ENCODE data around the gene DHX57. TPM values are rescaled to one million over a fixed set of nuclear protein-coding genes. Genes with fewer than 3 reads are reported as not detected.

DHX57 gene
- total and polyA plus RNA-seq, 2 experiments from 2014 or later, result 13.3 to 32.9 TPM

GRCh38 chr2:38775097-38775920 lies 100.4 kb downstream of the DHX57 start:
- Mint-ChIP-seq H3K4me3 (no peak overlapping the region), H3K9me3 (no peaks in the 10 kb centered on the region), H3K27me3 (ENCODE audit: insufficient read depth, low read depth, poor library complexity) (peaks cover 6% of the 10 kb centered on the region), H3K36me3 (ENCODE audit: low read depth) (peaks cover 2% of the 10 kb centered on the region; the same call in 2 of the 3 replicates), H3K27ac (no peak overlapping the region), H3K4me1 (no peaks in the 10 kb centered on the region)
- Histone ChIP-seq H3K4me3 (no peak overlapping the region), H3K79me2 (replicated peaks; ENCODE audit: insufficient read depth) (0 out of 2 replicates have a peak, but pooled peaks cover 8% of the 10 kb centered on the region), H3F3A (replicated peaks; ENCODE audit: low read depth) (no peaks in the 10 kb centered on the region), H3K9me2 (ENCODE audit: insufficient read depth) (no peaks in the 10 kb centered on the region), H3K27ac (ENCODE audit: low read depth) (no peak overlapping the region), H2AFZ (0 out of 2 replicates have a peak overlapping the region, but pooled peaks have one; percentile 23), H4K20me1 (replicated peaks; ENCODE audit: insufficient read depth) (no peaks in the 10 kb centered on the region), H3K4me2 (no peak overlapping the region), H3K36me3 (ENCODE audit: insufficient read depth) (no peaks in the 10 kb centered on the region), H3K27me3 (ENCODE audit: insufficient read depth) (no peaks in the 10 kb centered on the region), H3K4me1 (ENCODE audit: insufficient read depth) (peaks cover 4% of the 10 kb centered on the region; the same call in 1 of the 2 replicates)
- TF ChIP-seq ZNF331 (CRISPR knock-in tag; IDR thresholded peaks at IDR 0.05; ENCODE audit: low read depth) (no peak), POLR2AphosphoS5 (IDR thresholded peaks at IDR 0.05; ENCODE audit: low read depth) (no peak)
- ATAC-seq, result no peak
- DNase-seq (ENCODE audit: low spot score), result no peak

DNA sequence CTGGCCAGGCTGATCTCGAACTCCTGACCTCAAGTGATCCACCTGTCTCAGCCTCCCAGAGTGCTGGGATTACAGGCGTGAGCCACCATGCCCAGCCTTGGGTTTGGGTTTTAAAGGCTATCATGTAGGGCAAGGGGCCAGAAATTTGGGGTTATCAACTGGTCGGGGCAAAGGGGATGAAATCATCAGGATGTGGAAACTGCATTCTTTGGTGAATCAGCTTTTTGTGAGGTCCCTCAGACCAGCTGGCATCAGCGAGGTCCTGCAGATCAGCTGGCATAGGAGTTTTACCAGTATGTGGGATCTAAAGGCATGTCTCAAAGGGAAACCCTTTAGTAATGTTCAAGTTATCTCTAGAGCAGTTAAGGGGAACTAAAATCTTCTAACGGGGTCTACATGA lies 104.1 kb downstream of the DHX57 start:
- H2AFZ ChIP-seq, result no peak overlapping the region
- H3K4me2 ChIP-seq, result no peak overlapping the region
- no peaks in the 10 kb centered on the region for H3K36me3 ChIP-seq (ENCODE audit: insufficient read depth)
- no peaks in the 10 kb centered on the region for H3K4me1 Mint-ChIP-seq
- H3F3A ChIP-seq (replicated peaks; ENCODE audit: low read depth), result no peaks in the 10 kb centered on the region
- H3K4me1 ChIP-seq (ENCODE audit: insufficient read depth), result no peaks in the 10 kb centered on the region
- H3K36me3 Mint-ChIP-seq (ENCODE audit: low read depth), result no peaks in the 10 kb centered on the region
- no peaks in the 10 kb centered on the region for H3K79me2 ChIP-seq (replicated peaks; ENCODE audit: insufficient read depth)
- no peak overlapping the region for H3K4me3 ChIP-seq
- no peak overlapping the region for H3K4me3 Mint-ChIP-seq
- H3K27me3 Mint-ChIP-seq (ENCODE audit: insufficient read depth, low read depth, poor library complexity), result no peaks in the 10 kb centered on the region
- no peaks in the 10 kb centered on the region for H4K20me1 ChIP-seq (replicated peaks; ENCODE audit: insufficient read depth)
- no peak overlapping the region for H3K27ac Mint-ChIP-seq
- no peak for DNase-seq (ENCODE audit: low spot score)
- H3K27me3 ChIP-seq (ENCODE audit: insufficient read depth), result no peaks in the 10 kb centered on the region
- H3K9me2 ChIP-seq (ENCODE audit: insufficient read depth), result no peaks in the 10 kb centered on the region
- ATAC-seq, result no peak
- H3K27ac ChIP-seq (ENCODE audit: low read depth), result no peak overlapping the region
- H3K9me3 Mint-ChIP-seq, result no peaks in the 10 kb centered on the region
- TF ChIP-seq, protein P1, sequence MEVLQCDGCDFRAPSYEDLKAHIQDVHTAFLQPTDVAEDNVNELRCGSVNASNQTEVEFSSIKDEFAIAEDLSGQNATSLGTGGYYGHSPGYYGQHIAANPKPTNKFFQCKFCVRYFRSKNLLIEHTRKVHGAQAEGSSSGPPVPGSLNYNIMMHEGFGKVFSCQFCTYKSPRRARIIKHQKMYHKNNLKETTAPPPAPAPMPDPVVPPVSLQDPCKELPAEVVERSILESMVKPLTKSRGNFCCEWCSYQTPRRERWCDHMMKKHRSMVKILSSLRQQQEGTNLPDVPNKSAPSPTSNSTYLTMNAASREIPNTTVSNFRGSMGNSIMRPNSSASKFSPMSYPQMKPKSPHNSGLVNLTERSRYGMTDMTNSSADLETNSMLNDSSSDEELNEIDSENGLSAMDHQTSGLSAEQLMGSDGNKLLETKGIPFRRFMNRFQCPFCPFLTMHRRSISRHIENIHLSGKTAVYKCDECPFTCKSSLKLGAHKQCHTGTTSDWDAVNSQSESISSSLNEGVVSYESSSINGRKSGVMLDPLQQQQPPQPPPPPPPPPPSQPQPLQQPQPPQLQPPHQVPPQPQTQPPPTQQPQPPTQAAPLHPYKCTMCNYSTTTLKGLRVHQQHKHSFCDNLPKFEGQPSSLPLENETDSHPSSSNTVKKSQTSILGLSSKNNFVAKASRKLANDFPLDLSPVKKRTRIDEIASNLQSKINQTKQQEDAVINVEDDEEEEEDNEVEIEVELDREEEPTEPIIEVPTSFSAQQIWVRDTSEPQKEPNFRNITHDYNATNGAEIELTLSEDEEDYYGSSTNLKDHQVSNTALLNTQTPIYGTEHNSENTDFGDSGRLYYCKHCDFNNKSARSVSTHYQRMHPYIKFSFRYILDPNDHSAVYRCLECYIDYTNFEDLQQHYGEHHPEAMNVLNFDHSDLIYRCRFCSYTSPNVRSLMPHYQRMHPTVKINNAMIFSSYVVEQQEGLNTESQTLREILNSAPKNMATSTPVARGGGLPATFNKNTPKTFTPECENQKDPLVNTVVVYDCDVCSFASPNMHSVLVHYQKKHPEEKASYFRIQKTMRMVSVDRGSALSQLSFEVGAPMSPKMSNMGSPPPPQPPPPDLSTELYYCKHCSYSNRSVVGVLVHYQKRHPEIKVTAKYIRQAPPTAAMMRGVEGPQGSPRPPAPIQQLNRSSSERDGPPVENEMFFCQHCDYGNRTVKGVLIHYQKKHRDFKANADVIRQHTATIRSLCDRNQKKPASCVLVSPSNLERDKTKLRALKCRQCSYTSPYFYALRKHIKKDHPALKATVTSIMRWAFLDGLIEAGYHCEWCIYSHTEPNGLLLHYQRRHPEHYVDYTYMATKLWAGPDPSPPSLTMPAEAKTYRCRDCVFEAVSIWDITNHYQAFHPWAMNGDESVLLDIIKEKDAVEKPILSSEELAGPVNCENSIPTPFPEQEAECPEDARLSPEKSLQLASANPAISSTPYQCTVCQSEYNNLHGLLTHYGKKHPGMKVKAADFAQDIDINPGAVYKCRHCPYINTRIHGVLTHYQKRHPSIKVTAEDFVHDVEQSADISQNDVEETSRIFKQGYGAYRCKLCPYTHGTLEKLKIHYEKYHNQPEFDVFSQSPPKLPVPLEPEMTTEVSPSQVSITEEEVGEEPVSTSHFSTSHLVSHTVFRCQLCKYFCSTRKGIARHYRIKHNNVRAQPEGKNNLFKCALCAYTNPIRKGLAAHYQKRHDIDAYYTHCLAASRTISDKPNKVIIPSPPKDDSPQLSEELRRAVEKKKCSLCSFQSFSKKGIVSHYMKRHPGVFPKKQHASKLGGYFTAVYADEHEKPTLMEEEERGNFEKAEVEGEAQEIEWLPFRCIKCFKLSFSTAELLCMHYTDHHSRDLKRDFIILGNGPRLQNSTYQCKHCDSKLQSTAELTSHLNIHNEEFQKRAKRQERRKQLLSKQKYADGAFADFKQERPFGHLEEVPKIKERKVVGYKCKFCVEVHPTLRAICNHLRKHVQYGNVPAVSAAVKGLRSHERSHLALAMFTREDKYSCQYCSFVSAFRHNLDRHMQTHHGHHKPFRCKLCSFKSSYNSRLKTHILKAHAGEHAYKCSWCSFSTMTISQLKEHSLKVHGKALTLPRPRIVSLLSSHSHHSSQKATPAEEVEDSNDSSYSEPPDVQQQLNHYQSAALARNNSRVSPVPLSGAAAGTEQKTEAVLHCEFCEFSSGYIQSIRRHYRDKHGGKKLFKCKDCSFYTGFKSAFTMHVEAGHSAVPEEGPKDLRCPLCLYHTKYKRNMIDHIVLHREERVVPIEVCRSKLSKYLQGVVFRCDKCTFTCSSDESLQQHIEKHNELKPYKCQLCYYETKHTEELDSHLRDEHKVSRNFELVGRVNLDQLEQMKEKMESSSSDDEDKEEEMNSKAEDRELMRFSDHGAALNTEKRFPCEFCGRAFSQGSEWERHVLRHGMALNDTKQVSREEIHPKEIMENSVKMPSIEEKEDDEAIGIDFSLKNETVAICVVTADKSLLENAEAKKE (CRISPR knock-in tag; IDR thresholded peaks at IDR 0.05), result no peak
- TF ChIP-seq NANOG (IDR thresholded peaks at IDR 0.05; ENCODE audit: borderline replicate concordance), result no peak
- no peak for TF ChIP-seq ZNF114 (CRISPR knock-in tag; IDR thresholded peaks at IDR 0.05)
- TF ChIP-seq EZH2phosphoT487 (IDR thresholded peaks at IDR 0.05; ENCODE audit: unreplicated experiment), result no peak
- no peak for TF ChIP-seq CREB1 (CRISPR knock-in tag; IDR thresholded peaks at IDR 0.05; ENCODE audit: low read depth)
- TF ChIP-seq STAT1 (IDR thresholded peaks at IDR 0.05; ENCODE audit: unreplicated experiment), result no peak
- TF ChIP-seq POLR2AphosphoS5 (IDR thresholded peaks at IDR 0.05; ENCODE audit: low read depth), result no peak
- TF ChIP-seq, protein P2, sequence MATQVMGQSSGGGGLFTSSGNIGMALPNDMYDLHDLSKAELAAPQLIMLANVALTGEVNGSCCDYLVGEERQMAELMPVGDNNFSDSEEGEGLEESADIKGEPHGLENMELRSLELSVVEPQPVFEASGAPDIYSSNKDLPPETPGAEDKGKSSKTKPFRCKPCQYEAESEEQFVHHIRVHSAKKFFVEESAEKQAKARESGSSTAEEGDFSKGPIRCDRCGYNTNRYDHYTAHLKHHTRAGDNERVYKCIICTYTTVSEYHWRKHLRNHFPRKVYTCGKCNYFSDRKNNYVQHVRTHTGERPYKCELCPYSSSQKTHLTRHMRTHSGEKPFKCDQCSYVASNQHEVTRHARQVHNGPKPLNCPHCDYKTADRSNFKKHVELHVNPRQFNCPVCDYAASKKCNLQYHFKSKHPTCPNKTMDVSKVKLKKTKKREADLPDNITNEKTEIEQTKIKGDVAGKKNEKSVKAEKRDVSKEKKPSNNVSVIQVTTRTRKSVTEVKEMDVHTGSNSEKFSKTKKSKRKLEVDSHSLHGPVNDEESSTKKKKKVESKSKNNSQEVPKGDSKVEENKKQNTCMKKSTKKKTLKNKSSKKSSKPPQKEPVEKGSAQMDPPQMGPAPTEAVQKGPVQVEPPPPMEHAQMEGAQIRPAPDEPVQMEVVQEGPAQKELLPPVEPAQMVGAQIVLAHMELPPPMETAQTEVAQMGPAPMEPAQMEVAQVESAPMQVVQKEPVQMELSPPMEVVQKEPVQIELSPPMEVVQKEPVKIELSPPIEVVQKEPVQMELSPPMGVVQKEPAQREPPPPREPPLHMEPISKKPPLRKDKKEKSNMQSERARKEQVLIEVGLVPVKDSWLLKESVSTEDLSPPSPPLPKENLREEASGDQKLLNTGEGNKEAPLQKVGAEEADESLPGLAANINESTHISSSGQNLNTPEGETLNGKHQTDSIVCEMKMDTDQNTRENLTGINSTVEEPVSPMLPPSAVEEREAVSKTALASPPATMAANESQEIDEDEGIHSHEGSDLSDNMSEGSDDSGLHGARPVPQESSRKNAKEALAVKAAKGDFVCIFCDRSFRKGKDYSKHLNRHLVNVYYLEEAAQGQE (IDR thresholded peaks at IDR 0.05; ENCODE audit: unreplicated experiment), result no peak
- TF ChIP-seq JUNB (IDR thresholded peaks at IDR 0.05; ENCODE audit: unreplicated experiment), result no peak
- no peak for TF ChIP-seq ETS1 (IDR thresholded peaks at IDR 0.05)

Data from GM23338 (cell line).